DND-41 (cell line): ENCODE measurements around the gene HTT.

Experiments used
- CTCF ChIP-seq: IDR thresholded peaks from 2 replicates; pipeline ENCODE4 v1.5.1; 2012; ENCODE audit warnings: borderline replicate concordance, low read length, moderate library complexity, mild to moderate bottlenecking; ENCODE audit not compliant: poor library complexity, severe bottlenecking; ENCODE audit errors: extremely low read depth
- EZH2 ChIP-seq: IDR thresholded peaks from 3 replicates; pipeline ENCODE4 v1.6.1; 2012; ENCODE audit warnings: borderline replicate concordance, low read depth, mild to moderate bottlenecking, moderate library complexity, low read length, inconsistent platforms; ENCODE audit not compliant: severe bottlenecking

DNA sequence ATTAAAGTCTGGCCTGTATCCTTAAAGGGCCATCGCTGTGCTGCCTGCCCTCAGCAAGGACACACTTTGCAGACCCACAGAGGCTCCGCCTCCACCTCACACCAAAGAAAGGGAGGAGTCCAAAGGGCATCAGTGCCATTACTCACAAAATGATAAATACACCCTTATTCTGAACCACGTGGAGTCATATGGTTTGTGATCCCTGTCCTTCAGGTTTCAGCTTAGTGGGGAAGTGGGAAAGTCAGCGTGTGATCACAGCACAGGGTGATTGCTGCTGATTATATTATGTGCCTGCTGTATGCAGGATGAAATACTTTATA lies 138.6 kb downstream of the HTT start:
- TF ChIP-seq CTCF = no peak
- TF ChIP-seq EZH2 = no peak
